K562 (cell line): ENCODE measurements around the gene BCAS3. TPM values are rescaled to one million over a fixed set of nuclear protein-coding genes. Genes with fewer than 3 reads are reported as not detected.

Experiments used
- ATAC-seq: fragments of 200-7000 bp; cut with Tn5 transposase; 3 replicates; pipeline ENCODE4 v1.9.1; 2020; ENCODE audit warnings: moderate library complexity
- BruUV-seq: library from RNA; stranded (reverse); fragments of 400-500 nt; replicated peaks from 2 replicates; lab custom pipeline; 2021; lab: Mats Ljungman, UMichigan
- CTCF ChIA-PET: fragments of 300-600 bp; formaldehyde crosslinking; extraction: SDS; loops from one replicate; lab custom pipeline; 2021; ENCODE audit warnings: low intra/inter-chr PET ratio; lab: Yijun Ruan, JAX
- POLR2A ChIA-PET: fragments of 300-600, 350-650 bp; sonication (Branson Sonifier 250); formaldehyde crosslinking; extraction: SDS; loops from one replicate; lab custom pipeline; 2021; ENCODE audit warnings: antibody characterized with exemption, inconsistent platforms; lab: Yijun Ruan, JAX
- DNase-seq, 4 experiments: peaks; one replicate each; pipeline versions ENCODE4 v3.0.0 to v3.0.0-alpha.2; 2011 to 2018; ENCODE audit warnings: low spot score in 3 of 4, mixed read lengths in 3 of 4; ENCODE audit errors: extremely low read depth in 1 of 4
- FAIRE-seq: peaks from 2 replicates; lab custom pipeline; 2011; peaks lifted over from hg19 to GRCh38; lab: Jason Lieb, UNC
- H2AFZ ChIP-seq: 2 replicates; pipeline ENCODE4 v1.6.0; 2011; ENCODE audit warnings: low read depth, low read length, control low read depth, inconsistent platforms
- H3K27ac ChIP-seq: fragments of 200-600 bp; 3 replicates; pipeline ENCODE4 v1.8.0; 2011; ENCODE audit warnings: low read depth, mild to moderate bottlenecking, control low read depth, inconsistent platforms, low read length, moderate library complexity, mixed read lengths; ENCODE audit errors: extremely low read depth
- H3K27me3 ChIP-seq, 2 experiments: fragments of 300-600 bp in 1 of 2; 2 replicates in 1 of 2; 3 replicates in 1 of 2; pipeline versions ENCODE4 v1.6.0 to v1.8.0; 2011; ENCODE audit warnings: inconsistent platforms in 2 of 2, low read length in 2 of 2, mild to moderate bottlenecking in 1 of 2, mixed read lengths in 1 of 2, moderate library complexity in 1 of 2; ENCODE audit not compliant: control insufficient read depth in 2 of 2, insufficient read depth in 2 of 2
- H3K36me3 ChIP-seq: fragments of 300-600 bp; 3 replicates; pipeline ENCODE4 v1.8.0; 2011; ENCODE audit warnings: mild to moderate bottlenecking, low read length, inconsistent platforms; ENCODE audit not compliant: control insufficient read depth, insufficient read depth
- H3K4me1 ChIP-seq, 2 experiments: fragments of 200-600 bp in 1 of 2; replicated peaks in 1 of 2; 2 replicates in 1 of 2; 3 replicates in 1 of 2; pipeline versions ENCODE4 v1.5.1 to v1.8.0; 2011; ENCODE audit warnings: inconsistent platforms in 2 of 2, low read length in 2 of 2, mild to moderate bottlenecking in 1 of 2, mixed read lengths in 1 of 2, moderate library complexity in 1 of 2; ENCODE audit not compliant: control insufficient read depth in 2 of 2, insufficient read depth in 2 of 2
- H3K4me2 ChIP-seq: 2 replicates; pipeline ENCODE4 v1.6.1; 2011; ENCODE audit warnings: low read length, control low read depth, inconsistent platforms, mixed read lengths; ENCODE audit not compliant: insufficient read depth
- H3K4me3 ChIP-seq: fragments of 200-600 bp; sonication (generic), shearing (Covaris generic); 2 replicates; pipeline ENCODE4 v1.5.1; 2016; ENCODE audit warnings: control low read depth, inconsistent platforms
- H3K79me2 ChIP-seq: fragments of 200-600 bp; 3 replicates; pipeline ENCODE4 v1.8.0; 2011; ENCODE audit warnings: low read length, inconsistent platforms; ENCODE audit not compliant: control insufficient read depth, insufficient read depth
- H3K9ac ChIP-seq, 2 experiments: 2 replicates each; pipeline versions ENCODE4 v1.6.0 to v1.6.1; 2011; ENCODE audit warnings: low read depth in 2 of 2, low read length in 2 of 2, control low read depth in 1 of 2, inconsistent platforms in 1 of 2, mild to moderate bottlenecking in 1 of 2, mixed read lengths in 1 of 2; ENCODE audit not compliant: insufficient read depth in 1 of 2
- H3K9me1 ChIP-seq: one replicate; pipeline ENCODE4 v1.6.0; 2011; ENCODE audit warnings: inconsistent platforms, mild to moderate bottlenecking, low read length, moderate library complexity; ENCODE audit not compliant: control insufficient read depth, insufficient read depth
- H3K9me3 ChIP-seq: replicated peaks from 2 replicates; pipeline ENCODE4 v1.5.1; 2011; ENCODE audit warnings: low read depth, low read length, inconsistent platforms; ENCODE audit not compliant: control insufficient read depth, insufficient read depth
- H4K20me1 ChIP-seq: replicated peaks from 2 replicates; pipeline ENCODE4 v1.6.1; 2011; ENCODE audit warnings: low read length, inconsistent platforms, mixed read lengths; ENCODE audit not compliant: control insufficient read depth, insufficient read depth
- BHLHE40 ChIP-seq: IDR thresholded peaks from 2 replicates; pipeline ENCODE4 v1.6.1; 2011; ENCODE audit warnings: low read length, improper control_type of control experiment
- CBX8 ChIP-seq: fragments of 200-600 bp; sonication (generic); IDR thresholded peaks from 2 replicates; pipeline ENCODE4 v1.6.1; 2012; ENCODE audit warnings: borderline replicate concordance, mixed run types, low read depth, mild to moderate bottlenecking, moderate library complexity, mixed read lengths, low read length, control low read depth, inconsistent platforms; ENCODE audit not compliant: poor library complexity, severe bottlenecking; ENCODE audit errors: extremely low read depth
- CUX1 ChIP-seq: fragments of 200-800 bp; sonication (Bioruptor generic); IDR thresholded peaks from 2 replicates; pipeline ENCODE4 v1.6.1; 2016; ENCODE audit warnings: missing genetic modification characterization, missing compliant biosample characterization
- MCM7 ChIP-seq, 2 experiments: fragments of 450-650 bp; IDR thresholded peaks; 2 replicates each; pipeline ENCODE4 v1.6.1; 2016 to 2018
- NR2C2 ChIP-seq, 2 experiments: fragments of 200-800 bp in 1 of 2; sonication (Bioruptor generic) in 1 of 2; sonication (generic) in 1 of 2; formaldehyde crosslinking in 1 of 2; IDR thresholded peaks; 2 replicates each; pipeline versions ENCODE4 v1.6.1 to v1.8.0; 2016 to 2022; ENCODE audit warnings: mild to moderate bottlenecking in 1 of 2, missing compliant biosample characterization in 1 of 2, missing genetic modification characterization in 1 of 2, missing genetic modification reagents in 1 of 2
- THRA ChIP-seq: fragments of 450-650 bp; IDR thresholded peaks from 2 replicates; pipeline ENCODE4 v1.6.1; 2017; ENCODE audit warnings: mild to moderate bottlenecking, moderate library complexity
- WGBS: fragments of 100-300 bp; shearing (Covaris generic); methylation state at CpG from one replicate; pipeline ENCODE4 v1.1.6; 2016; ENCODE audit warnings: low coverage, mixed read lengths; ENCODE audit not compliant: insufficient coverage; ENCODE audit errors: missing lambda C conversion rate; 5-methylcytosine and 5-hydroxymethylcytosine counted together
- in situ Hi-C: fragments of 300-500 bp; cut with MboI; formaldehyde crosslinking; loops from 4 replicates; pipeline ENCODE4 v1.15.0; 2018; ENCODE audit warnings: inconsistent platforms, mixed read lengths
- intact Hi-C: fragments of 100-400 bp; cut with micrococcal nuclease; formaldehyde crosslinking; loops from 2 replicates; pipeline ENCODE4 v1.14.2; 2022
- polyA plus RNA-seq, 8 experiments: library from polyadenylated mRNA; depleted of rRNA in 4 of 8; stranded (reverse) in 5 of 8; unstranded in 3 of 8; fragments of >200 nt; fragmentation: Nextera tagmentation in 2 of 8; fragmentation: Illumina TruSeq in 1 of 8; extraction: Ambion mirVana in 2 of 8; extraction: Trizol in 1 of 8; gene quantifications; 2 replicates each; pipeline versions ENCODE4 v1.2.1 to v1.2.3, GENCODE V29; 2011 to 2014; ENCODE audit warnings: inconsistent platforms in 1 of 8, missing spikeins in 1 of 8
- total RNA-seq, 7 experiments: library from RNA; depleted of rRNA in 6 of 7; stranded (reverse); fragments of >200 nt in 6 of 7; fragmentation: Illumina TruSeq in 2 of 7; extraction: Trizol in 2 of 7; gene quantifications; 2 replicates each; pipeline versions ENCODE4 v1.2.1 to v1.2.3, GENCODE V29; 2011 to 2021; ENCODE audit warnings: low replicate concordance in 1 of 7

BCAS3 gene
- total and polyA plus RNA-seq, 9 of the 15 experiments (the other 6 are each of a cell fraction or from before 2014, with no cell fraction given) = 1.9 to 5.5 (median 3.5) TPM

DNA sequence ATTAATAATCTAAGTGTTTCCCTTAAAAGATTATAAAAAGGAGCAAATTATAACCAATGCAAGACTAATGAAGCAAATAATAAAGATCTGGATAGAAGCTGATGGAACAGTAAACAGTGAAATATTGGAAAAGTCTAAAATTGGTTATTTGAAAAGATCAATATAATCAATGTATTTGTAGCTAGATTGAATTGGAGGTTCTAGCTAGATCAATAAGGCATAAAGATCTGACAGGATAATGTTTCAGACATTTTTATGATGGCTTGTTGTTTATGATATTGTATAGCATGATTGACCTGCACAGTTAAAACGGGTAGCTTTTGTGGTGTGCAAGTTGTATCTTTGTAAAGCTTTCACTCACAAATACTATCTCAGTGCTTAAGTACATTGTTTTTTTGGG lies 245.3 kb downstream of the BCAS3 start:
- Histone ChIP-seq H3K9me3 (no peaks in the 10 kb centered on the region), H3K27ac (no peak overlapping the region), H3K36me3 (no peaks in the 10 kb centered on the region), H3K4me2 (no peak overlapping the region), H3K4me1 (no peaks in the 10 kb centered on the region), H3K27me3 (peaks cover 3 to 4% of the 10 kb centered on the region in 2 experiments; a peak in 2 of 5 replicates), H3K9ac (no peak overlapping the region), H3K9me1 (no peaks in the 10 kb centered on the region), H3K79me2 (no peaks in the 10 kb centered on the region), H2AFZ (no peak overlapping the region), H4K20me1 (no peaks in the 10 kb centered on the region), H3K4me3 (no peak overlapping the region)
- FAIRE-seq (no peak), DNase-seq (no peak), ATAC-seq (no peak)
- 0% methylated on average over 1 of the region's 1 CpG for WGBS
- in situ Hi-C loops = no loop called here
- no peak for TF ChIP-seq BHLHE40
- TF ChIP-seq MCM7 (IDR thresholded peaks at IDR 0.05) = no peak
- no peak for TF ChIP-seq CBX8
- TF ChIP-seq THRA = no peak
- TF ChIP-seq NR2C2 (CRISPR knock-in tag; IDR thresholded peaks at IDR 0.05) = no peak
- TF ChIP-seq NR2C2 (tag; IDR thresholded peaks at IDR 0.05) = no peak
- peak; percentile 92 for TF ChIP-seq CUX1 (CRISPR knock-in tag)
- ChIA-PET CTCF (no interaction called here), POLR2A (interaction anchor here (0.9 kb wide), 1 partner anchor 19 kb away, joined by 3 read pairs; no protein-coding TSS in a partner anchor)
- no TSS peak for BruUV-seq
- intact Hi-C loops = no loop called here
